ENCODE results near the gene SORCS2. TPM values are rescaled to one million over a fixed set of nuclear protein-coding genes. Genes with fewer than 3 reads are reported as not detected.

Gene SORCS2
- total RNA-seq, 4 donors from 2014 or later = 0.53 to 9.9 (median 0.90) TPM

- DNase-seq = no peak
- TF ChIP-seq, protein P1, sequence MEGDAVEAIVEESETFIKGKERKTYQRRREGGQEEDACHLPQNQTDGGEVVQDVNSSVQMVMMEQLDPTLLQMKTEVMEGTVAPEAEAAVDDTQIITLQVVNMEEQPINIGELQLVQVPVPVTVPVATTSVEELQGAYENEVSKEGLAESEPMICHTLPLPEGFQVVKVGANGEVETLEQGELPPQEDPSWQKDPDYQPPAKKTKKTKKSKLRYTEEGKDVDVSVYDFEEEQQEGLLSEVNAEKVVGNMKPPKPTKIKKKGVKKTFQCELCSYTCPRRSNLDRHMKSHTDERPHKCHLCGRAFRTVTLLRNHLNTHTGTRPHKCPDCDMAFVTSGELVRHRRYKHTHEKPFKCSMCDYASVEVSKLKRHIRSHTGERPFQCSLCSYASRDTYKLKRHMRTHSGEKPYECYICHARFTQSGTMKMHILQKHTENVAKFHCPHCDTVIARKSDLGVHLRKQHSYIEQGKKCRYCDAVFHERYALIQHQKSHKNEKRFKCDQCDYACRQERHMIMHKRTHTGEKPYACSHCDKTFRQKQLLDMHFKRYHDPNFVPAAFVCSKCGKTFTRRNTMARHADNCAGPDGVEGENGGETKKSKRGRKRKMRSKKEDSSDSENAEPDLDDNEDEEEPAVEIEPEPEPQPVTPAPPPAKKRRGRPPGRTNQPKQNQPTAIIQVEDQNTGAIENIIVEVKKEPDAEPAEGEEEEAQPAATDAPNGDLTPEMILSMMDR (IDR thresholded peaks at IDR 0.05) = no peak
- no peak for TF ChIP-seq POLR2A (IDR thresholded peaks at IDR 0.05)
- Histone ChIP-seq H3K4me1 (no peaks in the 10 kb centered on the region), H3K9me3 (no peaks in the 10 kb centered on the region), H3K27ac (no peak overlapping the region), H3K4me3 (no peak overlapping the region), H3K36me3 (no peaks in the 10 kb centered on the region), H3K27me3 (no peaks in the 10 kb centered on the region)
Observed at GRCh38 chr4:7710576-7711306, 518.4 kb downstream of the SORCS2 start.

DNA sequence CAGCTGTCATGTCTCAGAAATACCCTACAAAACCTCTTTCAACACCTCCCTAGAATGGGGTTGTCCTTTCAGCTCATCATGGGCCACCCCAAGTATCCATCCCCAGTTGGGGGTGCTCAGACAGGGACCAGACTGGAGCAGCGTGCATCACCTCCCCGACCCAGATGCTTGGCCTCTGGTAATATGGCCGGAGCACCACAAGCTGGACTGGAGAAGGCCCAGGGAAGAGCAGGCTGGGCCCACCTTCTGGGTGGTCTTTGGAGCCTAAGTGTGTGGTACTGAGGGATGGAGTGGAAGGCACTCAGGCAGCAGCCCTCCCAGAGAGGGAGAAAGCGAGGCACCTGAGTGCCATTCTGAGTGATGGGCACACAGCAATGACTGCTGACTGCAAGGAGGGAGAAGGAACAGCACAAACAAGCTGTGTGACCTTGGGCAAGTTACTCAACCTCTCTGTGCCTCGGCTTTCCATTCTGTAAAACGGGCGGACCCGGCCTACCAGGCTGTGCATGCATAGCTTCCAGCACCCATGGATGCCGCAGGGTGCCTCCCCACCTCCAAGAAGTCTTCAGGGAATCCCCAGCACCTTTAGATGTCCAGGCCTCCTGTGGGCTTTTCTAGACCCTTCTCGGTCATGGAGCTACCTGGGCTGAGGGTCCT, 519.1 kb downstream of the SORCS2 start:
- no peaks in the 10 kb centered on the region for H3K36me3 ChIP-seq
- no peak overlapping the region for H3K27ac ChIP-seq
- TF ChIP-seq POLR2A (IDR thresholded peaks at IDR 0.05) = no peak
- TF ChIP-seq, protein P1 (IDR thresholded peaks at IDR 0.05) = no peak
- H3K27me3 ChIP-seq = no peaks in the 10 kb centered on the region
- DNase-seq = no peak
- H3K4me3 ChIP-seq = no peak overlapping the region
- no peaks in the 10 kb centered on the region for H3K9me3 ChIP-seq
- no peaks in the 10 kb centered on the region for H3K4me1 ChIP-seq

DNA sequence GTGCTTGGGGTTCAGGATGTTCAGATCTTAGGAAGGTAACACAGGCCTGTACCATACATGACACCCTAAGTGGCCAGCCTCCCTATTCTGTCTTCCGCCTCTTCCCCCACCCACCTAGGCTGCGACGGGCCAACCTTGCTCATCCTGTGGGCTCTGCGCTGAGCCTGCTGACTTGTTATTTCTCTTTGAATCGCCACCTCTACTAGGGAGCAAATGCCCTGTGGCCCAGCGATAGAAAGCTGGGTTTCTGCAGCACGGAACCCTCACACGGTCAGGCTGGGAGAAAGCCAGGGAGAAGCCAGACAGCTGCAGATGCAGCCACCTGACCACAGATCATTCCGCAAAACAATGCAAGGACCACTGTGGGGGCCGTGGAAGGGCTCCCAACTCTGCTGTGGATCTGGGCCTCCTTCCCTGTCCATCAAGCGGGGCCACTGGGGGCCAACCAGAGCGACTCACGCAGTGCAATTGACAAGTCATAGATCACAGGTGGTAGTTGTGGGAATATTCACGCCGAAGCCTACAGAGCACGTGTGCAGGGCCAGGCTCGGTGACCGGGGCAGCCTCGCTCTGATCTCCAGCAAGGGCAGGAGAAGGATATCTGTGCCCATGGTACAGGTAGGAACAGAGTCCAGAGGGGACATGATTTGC, 519.8 kb downstream of the SORCS2 start:
- H3K36me3 ChIP-seq = no peaks in the 10 kb centered on the region
- no peak overlapping the region for H3K4me3 ChIP-seq
- H3K27ac ChIP-seq = no peak overlapping the region
- H3K4me1 ChIP-seq = no peaks in the 10 kb centered on the region
- no peaks in the 10 kb centered on the region for H3K9me3 ChIP-seq
- H3K27me3 ChIP-seq = no peaks in the 10 kb centered on the region
- TF ChIP-seq, protein P1 (IDR thresholded peaks at IDR 0.05) = no peak
- DNase-seq = no peak

- no peak for DNase-seq
- H3K4me1 ChIP-seq = no peaks in the 10 kb centered on the region
- no peaks in the 10 kb centered on the region for H3K27me3 ChIP-seq
- H3K36me3 ChIP-seq = no peaks in the 10 kb centered on the region
- no peaks in the 10 kb centered on the region for H3K9me3 ChIP-seq
- H3K4me3 ChIP-seq = no peak overlapping the region
- TF ChIP-seq, protein P1 (IDR thresholded peaks at IDR 0.05) = no peak
- TF ChIP-seq POLR2A (IDR thresholded peaks at IDR 0.05) = no peak
- no peak overlapping the region for H3K27ac ChIP-seq
Observed at GRCh38 chr4:7713757-7714156, 521.4 kb downstream of the SORCS2 start.

DNA sequence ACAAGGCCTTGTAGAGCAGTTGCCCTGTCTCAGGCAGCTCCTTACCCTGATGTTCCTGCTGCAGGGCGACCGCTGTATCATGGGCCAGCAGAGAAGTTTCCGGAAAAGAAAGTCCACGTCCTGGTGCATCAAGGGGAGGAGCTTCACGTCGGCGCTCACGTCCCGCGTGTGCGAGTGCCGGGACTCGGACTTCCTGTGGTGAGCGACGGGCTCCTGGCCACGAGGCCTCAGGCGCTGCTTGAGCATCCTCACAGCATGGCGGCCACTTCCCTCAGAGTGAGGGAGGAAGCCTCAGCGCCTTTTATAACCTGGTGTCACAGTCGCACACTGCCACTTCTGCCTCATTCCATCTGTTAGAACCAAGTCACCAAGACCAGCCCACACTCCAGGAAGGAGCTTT, 521.8 kb downstream of the SORCS2 start:
- H3K36me3 ChIP-seq = no peaks in the 10 kb centered on the region
- no peak overlapping the region for H3K4me3 ChIP-seq
- no peaks in the 10 kb centered on the region for H3K27me3 ChIP-seq
- no peaks in the 10 kb centered on the region for H3K4me1 ChIP-seq
- no peak for DNase-seq
- H3K27ac ChIP-seq = no peak overlapping the region
- no peaks in the 10 kb centered on the region for H3K9me3 ChIP-seq
- TF ChIP-seq POLR2A (IDR thresholded peaks at IDR 0.05) = no peak
- TF ChIP-seq, protein P1 (IDR thresholded peaks at IDR 0.05) = no peak

Measured in Peyer's patch (tissue), 4 donors.